HUDEP-2 (cell line): ENCODE results near the gene CARS2.

Experiments
- DNase-seq, 76 experiments: peaks; one replicate each; lab custom pipeline; 2025; ENCODE audit not compliant: unreplicated experiment in 76 of 76; lab: John Stamatoyannopoulos, UW

The CARS2 gene

DNA sequence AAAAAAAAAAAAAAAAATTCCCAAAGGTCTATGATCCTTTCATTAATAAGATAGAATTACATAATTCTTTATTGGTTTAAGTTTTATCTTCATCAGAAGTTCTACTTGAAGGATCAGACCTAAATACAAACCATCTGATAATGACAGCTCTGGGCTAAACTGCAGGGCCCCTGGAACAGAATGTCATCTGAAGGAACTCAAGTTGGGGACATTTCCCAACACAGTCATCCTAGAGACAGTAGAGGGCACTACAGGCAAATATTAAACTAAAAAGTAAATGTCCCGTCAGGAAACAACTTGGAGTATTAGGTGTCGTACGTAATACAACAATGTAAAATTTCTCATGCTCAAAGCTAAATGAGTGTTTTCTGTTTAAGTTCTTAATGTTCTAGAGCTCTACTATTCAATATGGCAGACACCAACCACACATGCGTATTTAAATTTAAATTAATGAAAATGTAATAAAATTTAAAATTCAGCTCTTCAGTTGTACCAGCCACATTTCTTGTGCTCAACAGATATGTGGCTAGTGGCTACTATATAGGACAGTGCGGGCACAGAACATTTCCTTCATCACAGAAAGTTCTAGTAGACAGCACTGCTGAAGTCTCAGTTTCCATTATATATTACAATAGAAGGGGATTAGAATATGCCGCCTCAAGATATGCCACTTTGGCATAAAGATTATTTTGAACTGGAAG, 112.3 kb downstream of the CARS2 start:
- peak in 39 of 76 experiments; percentile 3 to 71 (median 38) for DNase-seq

DNA sequence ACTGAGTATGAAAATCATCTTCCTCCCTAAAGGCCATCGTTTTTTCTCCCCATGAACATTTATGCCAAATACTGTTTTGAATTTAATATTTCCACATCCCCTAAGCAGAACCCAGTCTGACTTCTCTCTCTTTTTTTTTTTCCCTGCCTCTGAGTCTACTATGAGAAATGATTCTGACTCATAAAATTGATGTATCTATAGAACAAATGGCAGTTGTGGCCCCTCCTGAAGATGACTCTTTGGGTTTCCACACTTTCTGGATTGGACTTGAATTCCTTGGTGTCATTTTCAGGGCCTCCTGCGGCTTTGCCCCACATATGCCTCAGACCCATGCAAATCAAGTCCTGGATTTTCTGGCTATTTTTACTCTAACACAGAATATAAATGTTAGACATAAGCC, 113.3 kb downstream of the CARS2 start:
- DNase-seq: no peak
